SK-N-SH (cell line): ENCODE data around the gene MSH5. TPM values are rescaled to one million over a fixed set of nuclear protein-coding genes. Genes with fewer than 3 reads are reported as not detected.

ENCODE experiments used
- CTCF ChIA-PET: fragments of 300-600, 350-600 bp; formaldehyde crosslinking; extraction: SDS; loops from one replicate; lab custom pipeline; 2021; lab: Yijun Ruan, JAX
- POLR2A ChIA-PET: fragments of 350-600 bp; sonication (Branson Sonifier 250); formaldehyde crosslinking; extraction: SDS; loops from one replicate; lab custom pipeline; 2020; ENCODE audit warnings: antibody characterized with exemption, inconsistent platforms; lab: Yijun Ruan, JAX
- DNase-seq: peaks from one replicate; pipeline ENCODE4 v3.0.0; 2012
- H2AFZ ChIP-seq: fragments of 200-600 bp; sonication (generic); 2 replicates; pipeline ENCODE4 v1.8.1; 2016; ENCODE audit warnings: antibody characterized with exemption, mild to moderate bottlenecking, low read depth
- H3F3A ChIP-seq: fragments of 200-600 bp; sonication (generic); replicated peaks from 2 replicates; pipeline ENCODE3; 2016; ENCODE audit warnings: antibody characterized with exemption, mild to moderate bottlenecking; ENCODE audit not compliant: insufficient read depth
- H3K27ac ChIP-seq, 2 experiments: fragments of 200-500 bp in 1 of 2; fragments of 200-600 bp in 1 of 2; sonication (Bioruptor generic) in 1 of 2; sonication (generic), shearing (Covaris generic) in 1 of 2; 2 replicates each; pipeline versions ENCODE4 v1.5.1 to v1.6.1; 2014 to 2016; ENCODE audit warnings: low read depth in 2 of 2, inconsistent platforms in 1 of 2, low read length in 1 of 2, mild to moderate bottlenecking in 1 of 2, mixed read lengths in 1 of 2
- H3K27me3 ChIP-seq: fragments of 200-600 bp; sonication (generic), shearing (Covaris generic); 2 replicates; pipeline ENCODE4 v1.6.1; 2016; ENCODE audit warnings: mixed run types; ENCODE audit not compliant: insufficient read depth
- H3K36me3 ChIP-seq, 2 experiments: fragments of 200-500 bp in 1 of 2; fragments of 200-600 bp in 1 of 2; sonication (Bioruptor generic) in 1 of 2; sonication (generic) in 1 of 2; replicated peaks in 1 of 2; 2 replicates each; pipeline versions ENCODE3 to v1.5.1; 2014 to 2016; ENCODE audit warnings: low read length in 1 of 2, mild to moderate bottlenecking in 1 of 2; ENCODE audit not compliant: insufficient read depth in 2 of 2, control insufficient read depth in 1 of 2
- H3K4me1 ChIP-seq, 2 experiments: fragments of 200-500 bp in 1 of 2; fragments of 200-600 bp in 1 of 2; sonication (Bioruptor generic) in 1 of 2; sonication (generic), shearing (Covaris generic) in 1 of 2; 2 replicates each; pipeline versions ENCODE4 v1.5.1 to v1.6.1; 2014 to 2016; ENCODE audit warnings: low read depth in 1 of 2, low read length in 1 of 2, mixed run types in 1 of 2; ENCODE audit not compliant: insufficient read depth in 2 of 2, control insufficient read depth in 1 of 2
- H3K4me2 ChIP-seq: fragments of 200-600 bp; sonication (generic), shearing (Covaris generic); 2 replicates; pipeline ENCODE4 v1.6.1; 2017; ENCODE audit warnings: mixed run types
- H3K4me3 ChIP-seq, 2 experiments: fragments of 200-500 bp in 1 of 2; fragments of 200-600 bp in 1 of 2; sonication (Bioruptor generic) in 1 of 2; sonication (generic), shearing (Covaris generic) in 1 of 2; 2 replicates each; pipeline versions ENCODE4 v1.5.1 to v1.8.1; 2014 to 2016; ENCODE audit warnings: low read depth in 2 of 2, inconsistent platforms in 1 of 2, low read length in 1 of 2, mild to moderate bottlenecking in 1 of 2, mixed read lengths in 1 of 2, moderate library complexity in 1 of 2
- H3K79me2 ChIP-seq: fragments of 200-600 bp; sonication (generic); 2 replicates; pipeline ENCODE4 v1.8.1; 2017; ENCODE audit warnings: mild to moderate bottlenecking; ENCODE audit not compliant: insufficient read depth
- H3K9ac ChIP-seq: fragments of 200-600 bp; sonication (generic); 2 replicates; pipeline ENCODE4 v1.6.1; 2017; ENCODE audit warnings: mixed run types
- H3K9me2 ChIP-seq: fragments of 200-600 bp; sonication (generic); 2 replicates; pipeline ENCODE4 v1.6.1; 2017; ENCODE audit warnings: mixed run types
- H3K9me3 ChIP-seq: fragments of 200-600 bp; sonication (generic); 2 replicates; pipeline ENCODE4 v1.6.1; 2017; ENCODE audit warnings: mixed run types, mild to moderate bottlenecking, moderate library complexity
- H4K20me1 ChIP-seq: fragments of 200-600 bp; sonication (generic); 2 replicates; pipeline ENCODE4 v1.6.1; 2017; ENCODE audit warnings: mild to moderate bottlenecking, mixed run types; ENCODE audit not compliant: insufficient read depth
- ELF1 ChIP-seq: IDR thresholded peaks from 2 replicates; pipeline ENCODE4 v1.4.0; 2012
- EP300 ChIP-seq, 2 experiments: IDR thresholded peaks; 2 replicates each; pipeline versions ENCODE4 v1.4.0 to v1.6.1; 2012; ENCODE audit warnings: borderline replicate concordance in 1 of 2, low read depth in 1 of 2, low read length in 1 of 2
- MXI1 ChIP-seq: IDR thresholded peaks from 2 replicates; pipeline ENCODE4 v1.6.1; 2012; ENCODE audit warnings: mild to moderate bottlenecking, low read depth, low read length, improper control_type of control experiment
- NFIC ChIP-seq: IDR thresholded peaks from 2 replicates; pipeline ENCODE4 v1.4.0; 2012; ENCODE audit warnings: borderline replicate concordance
- PBX3 ChIP-seq: IDR thresholded peaks from 2 replicates; pipeline ENCODE4; 2012
- RCOR1 ChIP-seq: fragments of 150-350 bp; IDR thresholded peaks from 2 replicates; pipeline ENCODE4 v1.6.1; 2017; ENCODE audit warnings: antibody characterized with exemption, low read length
- TAF1 ChIP-seq: IDR thresholded peaks from 2 replicates; pipeline ENCODE4 v1.6.1; 2012; ENCODE audit warnings: low read depth, mild to moderate bottlenecking, low read length, moderate library complexity, borderline replicate concordance
- ZBTB33 ChIP-seq: IDR thresholded peaks from 2 replicates; pipeline ENCODE4 v1.4.0; 2012; ENCODE audit warnings: low read depth, borderline replicate concordance
- WGBS: methylation state at CpG from one replicate; pipeline ENCODE4 v1.1.6; 2017; ENCODE audit warnings: low lambda C conversion rate; 5-methylcytosine and 5-hydroxymethylcytosine counted together
- polyA plus RNA-seq, 3 experiments: library from polyadenylated mRNA; depleted of rRNA; stranded (reverse); fragments of >200 nt; gene quantifications; 2 replicates each; pipeline ENCODE4 v1.2.3, GENCODE V29; 2012

Gene MSH5
- polyA plus RNA-seq, 1 of the 3 experiments (the other 2 are of a cell fraction), result 16.0 TPM

- Histone ChIP-seq H3K9me2 (no peaks in the 10 kb centered on the region), H3K9ac (no peak overlapping the region), H3K27me3 (no peaks in the 10 kb centered on the region), H3K4me1 (peaks cover 4 to 5% of the 10 kb centered on the region in 2 experiments; a peak in 2 of 4 replicates), H3K9me3 (no peaks in the 10 kb centered on the region), H3K36me3 (no peaks in the 10 kb centered on the region), H2AFZ (no peak overlapping the region), H3K79me2 (no peaks in the 10 kb centered on the region), H3K4me2 (no peak overlapping the region), H3K27ac (no peak overlapping the region), H3K4me3 (no peak overlapping the region), H3F3A (peaks cover 2% of the 10 kb centered on the region), H4K20me1 (no peaks in the 10 kb centered on the region)
- WGBS, result 78% methylated on average over 4 of the region's 4 CpGs
- TF ChIP-seq PBX3 (no peak), ZBTB33 (no peak), MXI1 (no peak), ELF1 (no peak), NFIC (no peak), TAF1 (no peak)
- POLR2A ChIA-PET, result interaction anchor here (1.5 kb wide), 1 partner anchor 55 kb away, joined by 3 read pairs; the partner anchor contains the start of gene HSPA1B
- CTCF ChIA-PET, result interaction anchor here (0.9 to 9.9 kb wide), 5 partner anchors 13 to 58 kb away, joined by 3 to 62 read pairs (median 7); no protein-coding TSS in a partner anchor
- DNase-seq, result no peak
Measured at GRCh38 chr6:31771992-31772358, 32.2 kb downstream of the MSH5 start.

GRCh38 chr6:31775184-31775583 lies 35.4 kb downstream of the MSH5 start:
- no peaks in the 10 kb centered on the region for H3K9me2 ChIP-seq
- H3K9me3 ChIP-seq, result no peaks in the 10 kb centered on the region
- no peaks in the 10 kb centered on the region for H3K27me3 ChIP-seq
- H4K20me1 ChIP-seq, result no peaks in the 10 kb centered on the region
- H3K27ac ChIP-seq, result no peak overlapping the region
- TF ChIP-seq PBX3 (no peak), ELF1 (no peak), EP300 (IDR thresholded peaks at IDR 0.05; ENCODE audit: borderline replicate concordance in 1 of 2, low read depth in 1 of 2, low read length in 1 of 2) (no peak), RCOR1 (no peak), ZBTB33 (no peak)
- H3K9ac ChIP-seq, result no peak overlapping the region
- DNase-seq, result no peak
- H3K4me1 ChIP-seq, result peaks cover 9 to 10% of the 10 kb centered on the region in 2 experiments; a peak in 2 of 4 replicates
- no peak overlapping the region for H3K4me2 ChIP-seq
- H3K36me3 ChIP-seq, result peaks cover 0 to 15% of the 10 kb centered on the region in 2 experiments
- 83% methylated on average over 4 of the region's 4 CpGs for WGBS
- no peaks in the 10 kb centered on the region for H3K79me2 ChIP-seq
- H2AFZ ChIP-seq, result no peak overlapping the region
- no peak overlapping the region for H3K4me3 ChIP-seq
- ChIA-PET CTCF (interaction anchor here (0.8 to 9.9 kb wide), 3 partner anchors 16 to 55 kb away, joined by 3 to 62 read pairs (median 5); no protein-coding TSS in a partner anchor), POLR2A (interaction anchor here (1.2 kb wide), 1 partner anchor 39 kb away, joined by 3 read pairs; the partner anchor contains the start of gene CLIC1)
- H3F3A ChIP-seq, result peaks cover 3% of the 10 kb centered on the region
